Activated CD8-positive, alpha-beta memory T cell treated with anti-CD3 and anti-CD28 coated beads, Interleukin-2, amount 10 ng/mL, durations not matched to agents 7 days and 5 days (primary cell): ENCODE results near the gene RAD51B. TPM values are rescaled to one million over a fixed set of nuclear protein-coding genes. Genes with fewer than 3 reads are reported as not detected.
"Not testable (repeated sequence)": the region's sequence is repeated elsewhere in the genome, so short reads cannot be mapped to it uniquely, and the experiment has no call there.

Source experiments
- ATAC-seq: fragments of 150-1000 bp; cut with Tn5 transposase; one replicate; pipeline ENCODE4 v1.10.0; 2021; ENCODE audit warnings: moderate library complexity
- CTCF ChIA-PET: fragments of 350-600 bp; sonication (Branson Sonifier 250); formaldehyde crosslinking; loops from one replicate; lab custom pipeline; 2021; ENCODE audit warnings: antibody characterized with exemption; lab: Charles Lee
- DNase-seq: peaks from one replicate; pipeline ENCODE4 v3.0.0-alpha.2; 2020
- H3K27ac Mint-ChIP-seq: one replicate; pipeline ENCODE4 v1.8.0; 2021; ENCODE audit warnings: mild to moderate bottlenecking, mixed read lengths
- H3K27me3 Mint-ChIP-seq: one replicate; pipeline ENCODE4 v1.8.0; 2021; ENCODE audit warnings: mixed read lengths
- H3K36me3 Mint-ChIP-seq: one replicate; pipeline ENCODE4 v1.8.0; 2021; ENCODE audit warnings: mild to moderate bottlenecking, mixed read lengths
- H3K4me1 Mint-ChIP-seq: one replicate; pipeline ENCODE4 v1.8.0; 2021; ENCODE audit warnings: mixed read lengths
- H3K4me3 Mint-ChIP-seq: one replicate; pipeline ENCODE4 v1.8.0; 2021; ENCODE audit warnings: mild to moderate bottlenecking, moderate library complexity, mixed read lengths
- H3K9me3 Mint-ChIP-seq: one replicate; pipeline ENCODE4 v1.8.0; 2022; ENCODE audit warnings: low read depth, mixed read lengths
- total RNA-seq, 2 experiments: library from RNA; stranded (reverse); gene quantifications; one replicate each; pipeline ENCODE4 v1.2.3, GENCODE V29; 2021

Gene RAD51B
- total RNA-seq, 2 experiments from 2014 or later: 35.3 to 55.5 TPM

GRCh38 chr14:68292441-68293215 is 473.0 kb downstream of the RAD51B start:
- Mint-ChIP-seq H3K4me1 (peaks cover 10% of the 10 kb centered on the region), H3K9me3 (no peaks in the 10 kb centered on the region), H3K27ac (no peak overlapping the region), H3K4me3 (no peak overlapping the region), H3K27me3 (no peaks in the 10 kb centered on the region), H3K36me3 (peaks cover 3% of the 10 kb centered on the region)
- DNase-seq: no peak
- CTCF ChIA-PET: interaction anchor here (2.2 kb wide), 1 partner anchor 10 kb away, joined by 7 read pairs; no protein-coding TSS in a partner anchor
- no peak for ATAC-seq

GRCh38 chr14:68293404-68293803 is 473.8 kb downstream of the RAD51B start:
- ATAC-seq: no peak
- Mint-ChIP-seq H3K27ac (peak overlapping the region; percentile 34), H3K36me3 (peaks cover 6% of the 10 kb centered on the region), H3K9me3 (no peaks in the 10 kb centered on the region), H3K27me3 (no peaks in the 10 kb centered on the region), H3K4me1 (peaks cover 10% of the 10 kb centered on the region), H3K4me3 (no peak overlapping the region)
- CTCF ChIA-PET: interaction anchor here (2.2 kb wide), 1 partner anchor 10 kb away, joined by 7 read pairs; no protein-coding TSS in a partner anchor
- no peak for DNase-seq

GRCh38 chr14:68295316-68295816 is 475.8 kb downstream of the RAD51B start:
- H3K4me3 Mint-ChIP-seq: no peak overlapping the region
- ATAC-seq: no peak
- CTCF ChIA-PET: no interaction called here

DNA sequence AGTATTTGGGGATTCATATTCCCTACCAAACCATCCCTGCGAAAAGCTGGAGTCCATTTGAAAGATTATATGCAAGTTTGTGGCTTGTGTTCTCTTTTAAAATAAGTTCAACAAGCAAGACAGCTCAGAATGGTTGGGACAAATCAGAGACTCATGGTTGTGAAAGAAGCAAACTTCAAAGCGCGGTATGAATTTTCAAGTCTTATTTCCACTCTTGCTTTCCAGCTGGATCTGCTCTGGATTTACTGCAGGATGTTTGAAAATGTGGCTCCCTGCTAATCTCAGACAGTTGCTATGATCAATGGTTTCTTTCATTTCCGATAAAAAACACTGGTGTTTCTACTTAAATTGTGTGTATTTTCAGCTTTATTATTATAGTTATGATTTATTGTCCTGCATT is 477.5 kb downstream of the RAD51B start:
- Mint-ChIP-seq H3K27ac (no peak overlapping the region), H3K27me3 (no peaks in the 10 kb centered on the region), H3K4me1 (peaks cover 10% of the 10 kb centered on the region), H3K36me3 (peaks cover 8% of the 10 kb centered on the region), H3K4me3 (no peak overlapping the region), H3K9me3 (no peaks in the 10 kb centered on the region)
- CTCF ChIA-PET: no interaction called here
- no peak for ATAC-seq
- no peak for DNase-seq

More at GRCh38 chr14:68295316-68295816, 475.8 kb downstream of the RAD51B start:
- H3K27me3 Mint-ChIP-seq: no peaks in the 10 kb centered on the region
- H3K36me3 Mint-ChIP-seq: peaks cover 6% of the 10 kb centered on the region
- peaks cover 10% of the 10 kb centered on the region for H3K4me1 Mint-ChIP-seq
- no peak for DNase-seq
- no peaks in the 10 kb centered on the region for H3K9me3 Mint-ChIP-seq
- no peak overlapping the region for H3K27ac Mint-ChIP-seq

GRCh38 chr14:68297876-68298468 is 478.4 kb downstream of the RAD51B start:
- H3K4me1 Mint-ChIP-seq: peaks cover 5% of the 10 kb centered on the region
- H3K4me3 Mint-ChIP-seq: no peak overlapping the region
- H3K27me3 Mint-ChIP-seq: no peaks in the 10 kb centered on the region
- H3K36me3 Mint-ChIP-seq: peaks cover 15% of the 10 kb centered on the region
- DNase-seq (no peak), ATAC-seq (no peak)
- no peak overlapping the region for H3K27ac Mint-ChIP-seq
- CTCF ChIA-PET: no interaction called here
- peaks cover 6% of the 10 kb centered on the region for H3K9me3 Mint-ChIP-seq

GRCh38 chr14:68300608-68301007 is 481.0 kb downstream of the RAD51B start:
- Mint-ChIP-seq H3K9me3 (peaks cover 8% of the 10 kb centered on the region), H3K4me1 (no peaks in the 10 kb centered on the region), H3K36me3 (peaks cover 16% of the 10 kb centered on the region), H3K4me3 (no peak overlapping the region), H3K27me3 (no peaks in the 10 kb centered on the region), H3K27ac (no peak overlapping the region)
- ATAC-seq (no peak), DNase-seq (no peak)
- CTCF ChIA-PET: no interaction called here

DNA sequence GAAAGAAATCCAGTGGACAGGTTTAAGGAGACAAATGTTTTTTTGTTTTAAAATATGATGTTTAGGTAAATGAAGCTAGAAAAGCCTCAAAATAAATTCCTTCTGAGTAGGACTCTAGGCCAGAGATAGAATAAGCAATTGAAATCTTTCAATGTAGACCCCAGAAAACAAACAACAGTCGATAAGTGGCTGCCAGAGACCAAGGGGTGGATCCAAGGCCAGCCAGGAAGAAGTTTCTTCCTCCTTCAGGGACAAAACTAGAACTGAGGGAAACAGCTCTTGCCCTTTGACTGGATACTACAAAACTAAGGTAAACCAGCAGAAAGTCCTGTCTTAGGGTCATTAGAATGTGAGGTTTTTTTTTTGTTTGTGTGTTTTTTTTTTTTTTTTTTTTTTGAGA is 481.6 kb downstream of the RAD51B start:
- peaks cover 15% of the 10 kb centered on the region for H3K36me3 Mint-ChIP-seq
- no peak for ATAC-seq
- no peaks in the 10 kb centered on the region for H3K4me1 Mint-ChIP-seq
- no peak overlapping the region for H3K27ac Mint-ChIP-seq
- no peak for DNase-seq
- CTCF ChIA-PET: no interaction called here
- H3K9me3 Mint-ChIP-seq: peaks cover 8% of the 10 kb centered on the region
- no peak overlapping the region for H3K4me3 Mint-ChIP-seq
- H3K27me3 Mint-ChIP-seq: no peaks in the 10 kb centered on the region

GRCh38 chr14:68302938-68303337 is 483.4 kb downstream of the RAD51B start:
- H3K27me3 Mint-ChIP-seq, H3K4me1 Mint-ChIP-seq, H3K4me3 Mint-ChIP-seq, H3K9me3 Mint-ChIP-seq, H3K27ac Mint-ChIP-seq, ATAC-seq, CTCF ChIA-PET, DNase-seq: not testable (repeated sequence)
- H3K36me3 Mint-ChIP-seq: peaks cover 14% of the 10 kb centered on the region

DNA sequence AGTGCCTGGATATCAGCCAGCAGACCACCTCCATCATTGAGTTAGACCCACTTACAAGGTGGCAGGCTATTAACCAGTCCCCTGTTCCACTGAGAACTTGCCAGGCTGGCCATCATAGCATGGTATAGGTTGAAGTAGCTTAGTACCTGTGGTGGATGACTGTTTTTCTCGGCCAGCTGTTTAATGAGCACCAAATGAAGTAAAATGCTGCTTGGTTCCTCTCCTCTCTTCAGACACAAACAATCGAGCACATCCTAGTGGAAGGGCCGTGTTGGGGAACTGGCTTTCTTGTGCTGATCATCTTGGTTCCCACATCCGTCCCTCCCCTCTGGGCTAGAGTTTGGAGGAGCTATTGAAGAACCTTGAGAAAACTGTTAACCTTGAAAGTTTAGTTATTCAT is 486.2 kb downstream of the RAD51B start:
- H3K4me1 Mint-ChIP-seq: no peaks in the 10 kb centered on the region
- CTCF ChIA-PET: no interaction called here
- H3K36me3 Mint-ChIP-seq: peaks cover 12% of the 10 kb centered on the region
- no peak for DNase-seq
- H3K4me3 Mint-ChIP-seq: no peak overlapping the region
- H3K9me3 Mint-ChIP-seq: peaks cover 8% of the 10 kb centered on the region
- no peak overlapping the region for H3K27ac Mint-ChIP-seq
- no peaks in the 10 kb centered on the region for H3K27me3 Mint-ChIP-seq
- ATAC-seq: no peak

DNA sequence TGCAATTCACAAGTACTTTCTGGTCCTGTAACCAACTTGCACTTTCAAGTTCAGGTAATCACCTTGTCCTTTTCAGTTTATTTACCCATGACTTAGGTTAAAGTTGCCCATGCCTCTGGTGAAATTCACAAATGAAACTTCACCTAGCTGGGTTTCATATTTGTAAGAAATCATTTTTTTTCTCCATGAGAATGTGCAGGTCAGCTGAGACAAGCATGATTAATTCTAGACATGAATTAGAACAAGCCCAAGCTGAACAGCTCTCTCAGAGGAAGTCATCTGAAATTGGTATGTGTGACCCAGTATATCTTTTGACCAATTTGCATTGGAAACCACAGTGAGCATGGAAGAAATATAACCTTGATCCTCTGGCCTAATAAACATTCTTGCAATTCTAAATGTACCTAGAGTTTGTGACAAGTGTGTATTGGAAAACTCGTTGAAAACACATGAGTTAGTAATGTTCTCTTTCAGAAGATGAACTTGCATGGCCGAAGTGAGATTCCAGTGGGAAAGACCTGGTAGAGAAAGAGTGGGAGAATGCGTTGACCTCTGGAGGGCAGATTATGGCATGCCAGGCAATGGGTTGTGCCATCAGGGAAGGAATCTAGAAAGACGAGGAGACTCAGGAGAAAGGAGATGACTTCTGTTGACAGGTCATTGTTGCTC is 486.8 kb downstream of the RAD51B start:
- Mint-ChIP-seq H3K27me3 (no peaks in the 10 kb centered on the region), H3K4me1 (no peaks in the 10 kb centered on the region), H3K27ac (no peak overlapping the region), H3K4me3 (no peak overlapping the region), H3K36me3 (peaks cover 10% of the 10 kb centered on the region), H3K9me3 (peaks cover 8% of the 10 kb centered on the region)
- CTCF ChIA-PET: no interaction called here
- no peak for DNase-seq
- ATAC-seq: no peak

DNA sequence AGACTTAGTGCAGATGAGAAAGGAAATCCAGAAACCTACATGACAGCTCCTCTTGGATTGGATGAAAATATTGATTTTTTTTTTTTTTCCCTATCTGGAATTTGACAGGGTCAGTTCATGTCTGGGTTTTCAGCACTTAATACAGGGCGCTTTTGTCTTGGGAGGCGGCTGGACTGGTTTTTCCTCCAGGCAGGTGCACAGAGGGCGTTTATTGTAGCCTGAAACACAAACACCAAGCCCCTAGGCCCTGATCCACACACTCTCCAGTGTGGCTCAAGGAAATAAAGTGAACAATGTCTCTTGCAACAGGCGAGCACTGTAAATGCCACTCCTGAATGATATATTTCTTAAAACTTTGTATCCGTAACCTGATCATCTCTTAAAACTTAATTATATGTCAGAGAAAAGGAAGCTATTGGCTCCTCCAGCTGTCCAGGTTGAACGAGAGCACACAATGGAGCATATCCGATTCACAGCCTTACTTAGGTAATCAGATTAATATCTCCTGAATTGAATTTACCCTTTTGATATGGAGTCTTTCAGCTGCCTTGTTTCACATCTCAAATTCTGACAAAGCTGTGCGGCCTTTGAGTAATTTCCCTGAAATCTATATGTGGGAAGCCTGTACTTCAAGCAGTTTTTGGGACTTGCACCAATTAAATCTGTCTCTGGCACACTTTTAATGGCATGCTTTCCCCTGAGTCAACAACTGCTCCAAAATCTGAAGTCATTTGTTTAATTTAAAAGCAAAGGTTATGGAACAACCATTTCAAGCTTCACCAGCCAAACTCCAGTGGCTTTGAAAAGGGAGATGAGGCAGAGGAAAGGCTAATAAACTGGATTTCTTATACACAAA is 487.6 kb downstream of the RAD51B start:
- Mint-ChIP-seq H3K4me1 (no peaks in the 10 kb centered on the region), H3K27ac (no peak overlapping the region), H3K36me3 (peaks cover 8% of the 10 kb centered on the region), H3K9me3 (peaks cover 7% of the 10 kb centered on the region), H3K27me3 (no peaks in the 10 kb centered on the region), H3K4me3 (no peak overlapping the region)
- ATAC-seq (no peak), DNase-seq (no peak)
- CTCF ChIA-PET: interaction anchor here (1.3 kb wide), 1 partner anchor 102 kb away, joined by 4 read pairs; no protein-coding TSS in a partner anchor

GRCh38 chr14:68307790-68308168 is 488.2 kb downstream of the RAD51B start:
- no peak for ATAC-seq
- peaks cover 3% of the 10 kb centered on the region for H3K4me1 Mint-ChIP-seq
- peaks cover 4% of the 10 kb centered on the region for H3K9me3 Mint-ChIP-seq
- H3K27me3 Mint-ChIP-seq: no peaks in the 10 kb centered on the region
- H3K27ac Mint-ChIP-seq: no peak overlapping the region
- CTCF ChIA-PET: interaction anchor here (1.3 kb wide), 1 partner anchor 101 kb away, joined by 4 read pairs; no protein-coding TSS in a partner anchor
- peaks cover 6% of the 10 kb centered on the region for H3K36me3 Mint-ChIP-seq
- DNase-seq: no peak
- H3K4me3 Mint-ChIP-seq: no peak overlapping the region
